Osteocyte (in vitro differentiated cells): ENCODE measurements around the gene KCNK2. TPM values are rescaled to one million over a fixed set of nuclear protein-coding genes. Genes with fewer than 3 reads are reported as not detected.

ENCODE experiments used
- DNase-seq: peaks from one replicate; pipeline ENCODE4 v3.0.0; 2021; ENCODE audit warnings: mixed read lengths; ENCODE audit not compliant: unreplicated experiment; ENCODE audit errors: extremely low spot score
- H3K27ac Mint-ChIP-seq: one replicate; pipeline ENCODE4 v1.8.0; 2021; ENCODE audit warnings: mild to moderate bottlenecking, mixed read lengths; ENCODE audit not compliant: unreplicated experiment
- H3K27me3 Mint-ChIP-seq: one replicate; pipeline ENCODE4 v1.8.0; 2021; ENCODE audit warnings: mixed read lengths; ENCODE audit not compliant: unreplicated experiment
- H3K36me3 Mint-ChIP-seq: one replicate; pipeline ENCODE4 v1.8.0; 2021; ENCODE audit warnings: mixed read lengths; ENCODE audit not compliant: unreplicated experiment
- H3K4me1 Mint-ChIP-seq: one replicate; pipeline ENCODE4 v1.8.0; 2021; ENCODE audit warnings: mixed read lengths; ENCODE audit not compliant: unreplicated experiment
- H3K4me3 Mint-ChIP-seq: one replicate; pipeline ENCODE4 v1.8.0; 2021; ENCODE audit warnings: mild to moderate bottlenecking, moderate library complexity, mixed read lengths; ENCODE audit not compliant: unreplicated experiment
- H3K9me3 Mint-ChIP-seq: one replicate; pipeline ENCODE4 v1.8.0; 2021; ENCODE audit warnings: mixed read lengths; ENCODE audit not compliant: unreplicated experiment
- CTCF ChIP-seq: fragments of 200-600 bp; sonication (generic); IDR thresholded peaks from 2 replicates; pipeline ENCODE4 v1.5.0; 2021; ENCODE audit warnings: antibody characterized with exemption, mild to moderate bottlenecking, moderate library complexity
- total RNA-seq: library from RNA; stranded (reverse); gene quantifications from 2 replicates; pipeline ENCODE4 v1.2.1, GENCODE V29; 2021

KCNK2 gene
- total RNA-seq, 1 donor from 2014 or later: not detected

GRCh38 chr1:215132156-215132555, 49.6 kb downstream of the KCNK2 start:
- H3K27ac Mint-ChIP-seq: no peak overlapping the region
- H3K9me3 Mint-ChIP-seq: no peaks in the 10 kb centered on the region
- no peaks in the 10 kb centered on the region for H3K27me3 Mint-ChIP-seq
- no peak for TF ChIP-seq CTCF
- H3K4me3 Mint-ChIP-seq: no peak overlapping the region
- DNase-seq: no peak
- no peaks in the 10 kb centered on the region for H3K4me1 Mint-ChIP-seq
- H3K36me3 Mint-ChIP-seq: no peaks in the 10 kb centered on the region

DNA sequence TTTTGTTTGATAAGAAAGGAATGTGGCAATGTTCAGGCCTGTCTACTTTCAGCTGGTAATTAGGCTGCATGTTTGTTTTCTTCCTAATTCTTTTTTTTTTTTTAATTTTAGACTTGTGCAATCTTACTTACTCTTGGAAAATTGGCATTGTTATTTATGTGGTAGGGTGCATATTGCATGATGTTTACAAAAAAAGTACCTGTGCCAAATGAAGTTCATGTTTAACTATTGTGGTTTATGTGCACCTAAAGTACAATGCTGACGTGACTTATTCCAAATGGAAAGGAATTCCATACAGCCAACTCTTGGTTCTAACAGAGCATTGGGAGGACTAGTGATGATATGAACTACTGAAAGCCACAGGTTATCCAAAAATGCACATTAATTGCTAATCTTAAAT, 51.0 kb downstream of the KCNK2 start:
- no peak for TF ChIP-seq CTCF
- Mint-ChIP-seq H3K36me3 (no peaks in the 10 kb centered on the region), H3K4me1 (no peaks in the 10 kb centered on the region), H3K27ac (no peak overlapping the region), H3K4me3 (no peak overlapping the region), H3K27me3 (no peaks in the 10 kb centered on the region), H3K9me3 (no peaks in the 10 kb centered on the region)
- DNase-seq: no peak

- DNase-seq: no peak
- peaks cover 4% of the 10 kb centered on the region for H3K36me3 Mint-ChIP-seq
- H3K4me1 Mint-ChIP-seq: no peaks in the 10 kb centered on the region
- H3K27me3 Mint-ChIP-seq: no peaks in the 10 kb centered on the region
- H3K4me3 Mint-ChIP-seq: no peak overlapping the region
- peaks cover 11% of the 10 kb centered on the region for H3K9me3 Mint-ChIP-seq
- H3K27ac Mint-ChIP-seq: no peak overlapping the region
- no peak for TF ChIP-seq CTCF
Measured at GRCh38 chr1:215137985-215138384, 55.4 kb downstream of the KCNK2 start.

DNA sequence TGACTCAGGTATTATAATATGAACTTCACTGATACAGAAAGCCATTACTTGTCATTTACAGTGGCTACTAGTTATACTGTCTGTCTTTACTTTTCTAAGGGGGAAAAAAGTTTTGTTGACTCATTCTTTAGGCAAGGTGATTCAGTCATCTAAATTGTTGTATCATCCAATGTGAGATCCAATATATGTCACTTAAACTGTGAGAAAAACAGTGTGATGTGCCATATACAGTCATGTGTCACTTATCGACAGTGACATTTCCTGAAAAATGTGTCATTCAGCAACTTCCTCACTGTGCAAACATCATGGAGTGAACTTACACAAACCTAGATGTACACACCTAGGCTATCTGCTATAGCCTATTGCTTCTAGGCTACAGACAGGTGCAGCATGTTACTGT, 57.6 kb downstream of the KCNK2 start:
- DNase-seq: no peak

DNA sequence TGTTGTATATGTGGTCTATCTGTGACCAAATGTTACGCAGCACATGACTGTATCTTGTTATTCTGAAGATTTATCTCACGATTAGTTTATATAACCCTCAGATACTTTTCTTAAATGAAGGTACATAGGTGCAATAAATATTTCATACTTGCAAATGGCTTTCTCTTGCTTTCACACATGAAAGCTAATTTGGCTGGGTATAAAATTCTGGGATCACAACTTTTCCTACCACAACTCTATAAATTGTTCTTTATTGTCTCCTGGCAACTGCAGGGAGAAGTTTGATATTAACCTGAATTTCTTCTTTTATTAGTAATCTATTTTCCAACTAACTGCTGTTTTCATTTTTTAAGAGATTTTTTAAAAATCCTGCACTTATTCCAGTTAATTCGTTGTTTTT, 58.9 kb downstream of the KCNK2 start:
- DNase-seq: no peak
- Mint-ChIP-seq H3K27ac (no peak overlapping the region), H3K4me3 (no peak overlapping the region), H3K36me3 (peaks cover 4% of the 10 kb centered on the region), H3K9me3 (peaks cover 12% of the 10 kb centered on the region), H3K4me1 (no peaks in the 10 kb centered on the region), H3K27me3 (no peaks in the 10 kb centered on the region)
- no peak for TF ChIP-seq CTCF

More for the DNA sequence above, 57.6 kb downstream of the KCNK2 start:
- H3K9me3 Mint-ChIP-seq: peaks cover 12% of the 10 kb centered on the region
- H3K4me3 Mint-ChIP-seq: no peak overlapping the region
- H3K27me3 Mint-ChIP-seq: no peaks in the 10 kb centered on the region
- H3K36me3 Mint-ChIP-seq: peaks cover 4% of the 10 kb centered on the region
- H3K27ac Mint-ChIP-seq: no peak overlapping the region
- H3K4me1 Mint-ChIP-seq: no peaks in the 10 kb centered on the region
- no peak for TF ChIP-seq CTCF
